GM19240 (cell line): ENCODE data around the gene GABARAP.
"Not testable (repeated sequence)": the region's sequence is repeated elsewhere in the genome, so short reads cannot be mapped to it uniquely, and the experiment has no call there.

Experiments
- DNase-seq: peaks from one replicate; pipeline ENCODE4 v3.0.0; 2011; ENCODE audit warnings: low spot score; ENCODE audit not compliant: insufficient read length

GABARAP gene

GRCh38 chr17:7260651-7261378 is 18.6 kb upstream of the GABARAP start:
- DNase-seq = no peak

GRCh38 chr17:7260151-7260550 is 17.9 kb upstream of the GABARAP start:
- DNase-seq = no peak

- DNase-seq = no peak
Measured at GRCh38 chr17:7259555-7259889, 17.3 kb upstream of the GABARAP start.

- no peak for DNase-seq
Measured at GRCh38 chr17:7258731-7259554, 16.7 kb upstream of the GABARAP start.

- DNase-seq = no peak
Measured at GRCh38 chr17:7256766-7257456, 14.7 kb upstream of the GABARAP start.

- no peak for DNase-seq
Measured at GRCh38 chr17:7254511-7254910, 12.3 kb upstream of the GABARAP start.

GRCh38 chr17:7253082-7253481 is 10.8 kb upstream of the GABARAP start:
- no peak for DNase-seq

- DNase-seq = peak; percentile 88
Measured at GRCh38 chr17:7252176-7253043, 10.2 kb upstream of the GABARAP start, which contains the start of gene ELP5. Gene ELP5 (plus strand): TSS chr17:7252215. CDS start chr17:7252551, 336 bp downstream.

DNA sequence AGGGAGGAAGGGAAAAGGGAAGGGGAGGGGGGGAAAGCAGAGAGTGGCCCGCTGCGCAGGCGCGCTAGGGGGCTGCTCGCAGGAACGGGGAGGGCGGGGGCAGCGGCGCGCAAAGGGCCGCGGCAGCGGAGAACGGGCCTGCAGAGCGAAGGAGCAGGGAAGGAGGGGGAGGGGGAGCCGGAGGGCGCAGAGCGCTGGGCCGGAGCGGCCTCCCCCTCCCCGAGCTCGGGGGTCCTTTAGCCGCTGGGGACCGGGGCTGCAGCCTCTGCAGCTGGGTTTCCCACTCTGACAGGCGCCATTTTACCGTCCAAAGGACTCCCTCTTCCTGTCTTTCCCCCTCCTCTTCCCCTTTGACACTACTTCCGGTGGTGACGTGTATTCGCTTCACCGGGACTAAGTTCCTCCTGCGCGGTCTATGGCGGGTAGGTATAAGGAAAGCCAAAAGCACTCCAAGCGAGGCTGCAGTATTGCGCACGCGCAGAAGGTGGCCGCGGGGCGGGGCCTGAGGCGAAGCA is 9.5 kb upstream of the GABARAP start, which contains the start of gene CTDNEP1:
Gene CTDNEP1, minus strand, starts transcription at position 74 of the 515 bp plus-strand sequence. CDS start 438 bp downstream, outside the sequence.
- peak; percentile 92 for DNase-seq

DNA sequence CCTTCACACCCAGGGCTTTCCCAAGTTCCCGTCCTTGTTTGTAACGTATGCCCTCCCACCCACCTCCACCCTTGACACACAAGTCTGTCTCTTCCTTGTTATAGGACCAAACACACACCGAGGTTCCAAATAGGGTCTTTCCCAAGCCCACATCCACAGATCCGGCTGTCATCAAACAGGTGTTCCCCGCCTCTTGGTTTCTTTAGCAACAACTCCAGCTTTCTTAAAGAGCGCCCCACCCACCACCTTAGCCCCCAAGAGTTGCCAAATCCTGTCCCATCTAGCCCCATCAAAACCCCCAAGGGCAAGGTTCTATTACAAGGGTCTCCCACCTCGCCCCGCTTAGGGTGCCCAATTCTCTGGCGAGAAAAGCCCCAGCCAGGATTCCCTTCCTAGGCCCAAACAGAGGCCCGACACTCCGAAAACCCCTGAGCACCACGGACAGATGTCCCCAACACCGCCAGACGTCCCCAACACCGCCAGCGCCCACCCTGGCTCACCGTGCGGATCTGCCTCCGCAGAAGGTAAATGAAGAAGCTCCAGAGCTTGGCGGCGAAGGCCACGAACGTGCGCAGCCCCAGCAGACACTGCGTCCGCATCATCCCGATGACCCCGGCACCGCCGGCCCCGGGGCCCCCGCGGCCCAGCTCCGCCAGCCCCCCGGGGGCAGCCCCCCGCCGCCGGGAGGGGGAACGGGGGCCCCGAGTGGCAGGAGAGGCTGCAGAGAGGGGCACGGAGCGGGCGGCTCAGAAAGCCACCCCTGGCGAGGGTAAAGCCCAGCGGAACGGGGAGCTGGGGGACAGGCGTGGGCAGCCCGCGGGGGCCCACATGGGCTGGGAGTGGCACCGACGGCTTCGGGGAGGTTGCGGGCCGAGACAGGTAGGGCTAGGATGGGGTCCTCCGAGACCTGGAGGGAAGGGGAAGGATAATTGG is 8.7 kb upstream of the GABARAP start:
- no peak for DNase-seq

DNA sequence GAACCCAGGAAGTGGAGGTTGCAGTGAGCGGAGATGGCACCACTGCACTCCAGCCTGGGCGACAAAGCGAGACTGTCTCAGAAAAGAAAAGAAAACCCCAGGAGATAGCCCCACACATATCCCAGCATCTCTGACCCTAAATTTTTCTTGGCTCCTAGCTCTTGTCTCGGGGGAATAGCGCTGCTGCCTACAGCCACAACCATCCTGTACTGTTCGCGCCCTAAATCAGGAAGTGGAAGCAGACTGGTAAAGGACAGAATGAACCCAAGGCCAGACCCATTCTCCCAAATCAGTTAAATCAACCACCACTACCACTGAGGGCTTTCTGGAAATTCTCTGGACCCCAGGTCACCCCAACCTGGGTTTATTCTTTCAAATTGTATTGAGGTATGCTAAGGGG is 7.6 kb upstream of the GABARAP start:
- no peak for DNase-seq

DNA sequence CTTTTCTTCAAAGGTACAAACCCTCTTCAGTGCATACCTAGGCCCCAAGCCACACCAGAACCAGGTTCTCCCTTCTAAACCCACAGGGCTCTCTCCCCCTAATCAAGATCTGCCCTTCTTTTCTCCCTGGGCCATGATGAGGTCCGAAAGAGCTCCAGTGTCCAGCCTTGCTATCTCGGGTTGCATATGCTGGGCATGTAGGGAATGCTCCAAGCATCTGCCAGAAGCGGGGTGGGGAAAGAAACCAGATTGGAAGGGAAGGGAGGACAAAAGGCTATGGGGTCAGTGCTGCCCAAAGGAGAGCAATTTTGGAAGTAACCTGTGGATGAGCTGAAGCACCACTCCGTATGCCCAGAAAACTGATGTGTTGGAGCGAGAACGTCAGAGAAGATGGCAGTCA is 7.0 kb upstream of the GABARAP start:
- no peak for DNase-seq

DNA sequence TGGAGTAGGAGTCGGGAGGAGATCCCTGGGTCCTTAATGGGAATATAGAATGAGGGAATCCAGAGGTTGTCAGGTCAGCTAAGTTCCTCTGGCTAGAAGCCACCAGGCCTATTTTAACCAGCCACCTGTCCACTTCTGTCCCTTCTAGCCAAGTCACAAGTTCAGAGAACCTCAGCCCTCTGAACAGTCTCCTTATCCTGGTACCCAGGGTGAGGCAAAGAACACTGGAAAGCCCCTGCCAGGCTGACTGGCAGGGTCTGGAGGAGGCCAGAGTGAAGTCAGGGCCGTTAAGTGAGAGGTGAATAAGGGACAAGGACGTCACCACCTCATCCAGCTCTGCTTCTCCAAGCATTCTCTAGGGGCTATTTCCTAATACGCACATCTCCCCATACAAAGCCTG is 6.5 kb upstream of the GABARAP start:
- DNase-seq = no peak

GRCh38 chr17:7246779-7247178 is 4.5 kb upstream of the GABARAP start:
- DNase-seq = no peak

DNA sequence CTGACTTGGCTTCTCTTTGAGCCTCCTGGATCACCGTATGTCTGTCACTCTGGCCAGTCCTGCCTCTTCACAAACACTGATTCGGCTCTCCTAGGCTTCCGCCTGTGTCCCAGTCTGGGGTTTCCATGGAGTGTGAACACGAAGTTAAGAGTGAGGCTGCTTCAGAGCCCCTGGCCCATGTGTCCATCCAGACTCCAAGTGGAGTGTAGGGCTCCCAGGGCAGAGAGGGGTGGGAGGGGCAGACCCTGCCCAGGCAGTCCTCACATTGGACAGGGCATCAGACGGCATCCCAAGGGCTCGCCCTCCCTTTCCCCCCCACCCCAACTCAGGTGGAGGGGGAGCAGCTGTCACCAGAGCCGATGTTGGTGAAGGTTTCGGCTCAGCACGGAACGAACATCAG is 1.6 kb upstream of the GABARAP start:
- DNase-seq = not testable (repeated sequence)

DNA sequence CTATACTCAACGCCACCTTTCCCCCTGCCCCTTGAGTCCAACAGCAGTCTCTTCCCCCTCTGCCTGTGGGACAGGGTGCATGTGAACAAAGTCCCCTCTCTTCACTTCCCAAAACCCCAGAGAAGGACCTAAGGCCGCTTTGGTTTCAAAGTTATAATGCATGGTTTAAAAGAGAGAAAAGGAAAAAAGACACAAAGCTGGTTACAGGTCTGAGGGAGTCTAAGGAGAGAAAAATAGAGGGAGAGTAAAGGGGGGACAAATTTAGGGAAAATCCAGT is 1.1 kb upstream of the GABARAP start:
- DNase-seq = no peak

DNA sequence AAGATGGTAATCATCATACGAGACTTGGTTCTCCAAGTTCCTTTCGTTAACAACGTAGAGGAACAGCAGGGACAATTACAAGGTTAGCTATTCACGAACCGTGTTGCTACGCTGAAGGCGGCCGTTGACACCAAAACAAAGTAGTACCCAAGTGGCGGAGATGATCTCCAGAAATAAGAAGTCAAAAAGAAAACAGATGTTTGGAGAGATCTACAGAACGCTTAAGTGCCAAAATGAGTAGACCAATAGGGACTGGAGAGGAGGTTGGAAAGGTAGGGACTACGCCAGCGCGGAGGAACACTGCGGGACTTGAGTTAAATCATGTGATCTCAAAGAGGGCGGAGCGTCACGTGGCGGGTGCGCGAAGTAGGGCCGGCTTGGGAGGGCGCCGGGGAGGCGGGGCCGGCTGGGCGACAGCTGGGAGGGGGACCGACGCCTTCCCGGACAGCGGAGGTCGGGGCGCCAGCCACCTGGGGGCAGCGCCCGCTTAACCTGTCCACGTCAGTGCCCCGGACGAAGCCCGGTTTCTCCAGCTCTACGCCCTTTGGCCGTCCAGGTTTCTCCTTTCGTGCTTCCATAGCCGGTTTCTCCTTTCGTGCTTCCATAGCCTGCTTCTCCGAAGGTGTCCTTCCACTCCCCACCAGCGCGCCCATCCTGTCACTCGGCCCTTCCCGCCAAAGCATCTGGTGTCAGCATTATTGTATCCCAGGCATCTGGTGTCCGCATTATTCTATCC is 636 bp upstream of the GABARAP start:
- DNase-seq = no peak

- no peak for DNase-seq
Measured at GRCh38 chr17:7241090-7241733, 1.0 kb downstream of the GABARAP start.

DNA sequence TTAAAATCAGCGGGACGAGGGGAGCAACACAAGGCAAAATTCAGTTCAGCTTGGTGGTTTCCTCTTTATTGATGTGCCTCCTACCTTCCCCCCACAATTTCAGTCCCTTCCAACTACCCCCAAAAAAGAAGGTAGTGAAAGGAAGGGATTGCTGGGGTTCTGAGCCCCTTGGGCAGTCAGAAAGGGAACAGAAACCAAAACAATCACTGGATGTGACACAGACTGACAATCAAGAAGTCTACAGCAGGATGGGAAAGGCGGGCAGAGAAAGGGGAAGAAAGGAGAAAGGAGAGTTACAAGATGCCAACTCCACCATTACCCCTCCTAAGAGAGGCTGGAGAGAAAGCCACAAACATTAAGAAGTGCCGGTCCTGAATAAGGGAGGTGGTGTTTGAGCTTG is 1.9 kb downstream of the GABARAP start:
- DNase-seq = no peak
